HEK293 (cell line): Measurements from ENCODE around the gene CDCA3.

Experiments
- BCL11A ChIP-seq: fragments of 450-650 bp; formaldehyde crosslinking; IDR thresholded peaks from 2 replicates; pipeline ENCODE4 v1.5.1; 2016; ENCODE audit warnings: low read depth, missing biosample characterization, missing genetic modification characterization
- BCL11B ChIP-seq: fragments of 450-650 bp; formaldehyde crosslinking; IDR thresholded peaks from 2 replicates; pipeline ENCODE4 v1.5.1; 2016; ENCODE audit warnings: low read depth, missing biosample characterization, missing genetic modification characterization
- GFI1B ChIP-seq: fragments of 450-650 bp; formaldehyde crosslinking; IDR thresholded peaks from 2 replicates; pipeline ENCODE4 v1.5.1; 2016; ENCODE audit warnings: missing biosample characterization, missing genetic modification characterization
- GLI4 ChIP-seq: fragments of 450-650 bp; formaldehyde crosslinking; IDR thresholded peaks from 2 replicates; pipeline ENCODE4 v1.5.1; 2016; ENCODE audit warnings: missing biosample characterization, missing genetic modification characterization
- HOXA7 ChIP-seq: sonication (generic); formaldehyde crosslinking; IDR thresholded peaks from 2 replicates; pipeline ENCODE4 v1.8.1; 2022; ENCODE audit warnings: missing genetic modification reagents, borderline replicate concordance
- KLF9 ChIP-seq: fragments of 450-650 bp; formaldehyde crosslinking; IDR thresholded peaks from 2 replicates; pipeline ENCODE4 v1.5.1; 2016; ENCODE audit warnings: missing biosample characterization, missing genetic modification characterization, low read depth
- PRDM2 ChIP-seq: fragments of 450-650 bp; formaldehyde crosslinking; IDR thresholded peaks from 2 replicates; pipeline ENCODE4 v1.5.1; 2016; ENCODE audit warnings: missing biosample characterization, missing genetic modification characterization, borderline replicate concordance
- REPIN1 ChIP-seq: fragments of 450-650 bp; formaldehyde crosslinking; IDR thresholded peaks from 2 replicates; pipeline ENCODE4 v1.5.1; 2017; ENCODE audit warnings: missing biosample characterization, missing genetic modification characterization, low read depth
- TCF7L2 ChIP-seq: IDR thresholded peaks from 2 replicates; pipeline ENCODE4 v1.6.1; 2011; ENCODE audit warnings: low read depth, mild to moderate bottlenecking, inconsistent platforms, low read length, moderate library complexity, borderline replicate concordance
- ZNF18 ChIP-seq: fragments of 450-650 bp; formaldehyde crosslinking; IDR thresholded peaks from 2 replicates; pipeline ENCODE4 v1.5.1; 2016; ENCODE audit warnings: missing biosample characterization, missing genetic modification characterization
- ZNF184 ChIP-seq: fragments of 450-650 bp; IDR thresholded peaks from 2 replicates; pipeline ENCODE4 v1.5.1; 2018; ENCODE audit warnings: missing biosample characterization, mild to moderate bottlenecking, missing genetic modification characterization
- ZNF214 ChIP-seq: fragments of 450-650 bp; formaldehyde crosslinking; IDR thresholded peaks from 2 replicates; pipeline ENCODE4 v1.5.1; 2017; ENCODE audit warnings: missing biosample characterization, mild to moderate bottlenecking, missing genetic modification characterization, borderline replicate concordance
- ZNF24 ChIP-seq: fragments of 450-650 bp; formaldehyde crosslinking; IDR thresholded peaks from 2 replicates; pipeline ENCODE4 v1.5.1; 2016; ENCODE audit warnings: missing biosample characterization, missing genetic modification characterization
- ZNF311 ChIP-seq: fragments of 450-650 bp; formaldehyde crosslinking; IDR thresholded peaks from 2 replicates; pipeline ENCODE4 v1.5.1; 2017; ENCODE audit warnings: missing biosample characterization, missing genetic modification characterization, borderline replicate concordance
- ZNF362 ChIP-seq: fragments of 450-650 bp; formaldehyde crosslinking; IDR thresholded peaks from 2 replicates; pipeline ENCODE4 v1.5.1; 2016; ENCODE audit warnings: missing biosample characterization, missing genetic modification characterization
- ZNF366 ChIP-seq: fragments of 450-650 bp; formaldehyde crosslinking; conservative IDR thresholded peaks from 2 replicates; pipeline ENCODE4 v1.5.1; 2016; ENCODE audit warnings: missing biosample characterization, missing genetic modification characterization
- ZNF37A ChIP-seq: fragments of 450-650 bp; IDR thresholded peaks from 2 replicates; pipeline ENCODE4 v1.5.1; 2018; ENCODE audit warnings: missing biosample characterization, missing genetic modification characterization
- ZNF423 ChIP-seq: fragments of 450-650 bp; formaldehyde crosslinking; IDR thresholded peaks from 2 replicates; pipeline ENCODE4 v1.5.1; 2016; ENCODE audit warnings: missing biosample characterization, missing genetic modification characterization
- ZNF48 ChIP-seq: fragments of 450-650 bp; formaldehyde crosslinking; IDR thresholded peaks from 2 replicates; pipeline ENCODE4 v1.5.1; 2016; ENCODE audit warnings: missing biosample characterization, missing genetic modification characterization
- ZNF513 ChIP-seq: fragments of 450-650 bp; IDR thresholded peaks from 2 replicates; pipeline ENCODE4 v1.5.1; 2018; ENCODE audit warnings: missing biosample characterization, missing genetic modification characterization
- ZNF621 ChIP-seq: fragments of 450-650 bp; formaldehyde crosslinking; IDR thresholded peaks from 2 replicates; pipeline ENCODE4 v1.5.1; 2017; ENCODE audit warnings: missing biosample characterization, missing genetic modification characterization
- ZNF660 ChIP-seq: fragments of 450-650 bp; IDR thresholded peaks from 2 replicates; pipeline ENCODE4 v1.5.1; 2018; ENCODE audit warnings: missing biosample characterization, mild to moderate bottlenecking, missing genetic modification characterization
- ZNF704 ChIP-seq: fragments of 450-650 bp; formaldehyde crosslinking; IDR thresholded peaks from 2 replicates; pipeline ENCODE4 v1.5.1; 2016; ENCODE audit warnings: missing biosample characterization, missing genetic modification characterization
- ZNF768 ChIP-seq: fragments of 450-650 bp; formaldehyde crosslinking; IDR thresholded peaks from 2 replicates; pipeline ENCODE4 v1.5.1; 2018; ENCODE audit warnings: missing biosample characterization, mild to moderate bottlenecking, missing genetic modification characterization
- ZSCAN23 ChIP-seq: fragments of 450-650 bp; formaldehyde crosslinking; IDR thresholded peaks from 2 replicates; pipeline ENCODE4 v1.5.1; 2016; ENCODE audit warnings: missing biosample characterization, missing genetic modification characterization

The CDCA3 gene

GRCh38 chr12:6828781-6829535 lies 22.1 kb downstream of the CDCA3 start (continued):
- TF ChIP-seq BCL11B (tag by site-specific recombination): 0 out of 2 replicates have a peak, but pooled peaks have one; percentile 72
- TF ChIP-seq ZNF214 (tag by site-specific recombination): no peak
- no peak for TF ChIP-seq ZNF184
- no peak; the same call in 1 of the 2 replicates for TF ChIP-seq ZNF423 (tag by site-specific recombination)
- no peak for TF ChIP-seq ZNF513
- no peak for TF ChIP-seq ZNF362 (tag by site-specific recombination)
- no peak for TF ChIP-seq HOXA7 (CRISPR knock-in tag)
- no peak for TF ChIP-seq ZNF24
- TF ChIP-seq REPIN1 (tag by site-specific recombination): peak; percentile 88; the same call in 1 of the 2 replicates
- peak; percentile 86; the same call in 1 of the 2 replicates for TF ChIP-seq GLI4 (tag by site-specific recombination)
- TF ChIP-seq GFI1B: no peak; the same call in 1 of the 2 replicates
- TF ChIP-seq PRDM2 (tag by site-specific recombination): peak; percentile 97
- peak; percentile 72; the same call in 1 of the 2 replicates for TF ChIP-seq ZNF704 (tag by site-specific recombination)
- TF ChIP-seq ZNF660 (tag by site-specific recombination): 0 out of 2 replicates have a peak, but pooled peaks have one; percentile 39
- TF ChIP-seq ZNF768 (tag by site-specific recombination): no peak
- TF ChIP-seq ZNF366: peak; percentile 90
- 0 out of 2 replicates have a peak, but pooled peaks have one; percentile 69 for TF ChIP-seq ZSCAN23
- no peak for TF ChIP-seq TCF7L2
- TF ChIP-seq ZNF311 (tag by site-specific recombination): no peak
- no peak for TF ChIP-seq ZNF37A (tag by site-specific recombination)
- no peak for TF ChIP-seq ZNF621 (tag by site-specific recombination)
- TF ChIP-seq BCL11A (tag by site-specific recombination): no peak
- TF ChIP-seq ZNF18 (tag by site-specific recombination): peak; percentile 97
- TF ChIP-seq KLF9 (tag by site-specific recombination): peak; percentile 70; the same call in 1 of the 2 replicates
- no peak for TF ChIP-seq ZNF48 (tag by site-specific recombination)
